ENCODE results near the gene FAM13A. TPM values are rescaled to one million over a fixed set of nuclear protein-coding genes. Genes with fewer than 3 reads are reported as not detected.
"Not testable (repeated sequence)": the region's sequence is repeated elsewhere in the genome, so short reads cannot be mapped to it uniquely, and the experiment has no call there.

The FAM13A gene
- total RNA-seq, 1 experiment from 2014 or later, result 39.0 TPM

DNA sequence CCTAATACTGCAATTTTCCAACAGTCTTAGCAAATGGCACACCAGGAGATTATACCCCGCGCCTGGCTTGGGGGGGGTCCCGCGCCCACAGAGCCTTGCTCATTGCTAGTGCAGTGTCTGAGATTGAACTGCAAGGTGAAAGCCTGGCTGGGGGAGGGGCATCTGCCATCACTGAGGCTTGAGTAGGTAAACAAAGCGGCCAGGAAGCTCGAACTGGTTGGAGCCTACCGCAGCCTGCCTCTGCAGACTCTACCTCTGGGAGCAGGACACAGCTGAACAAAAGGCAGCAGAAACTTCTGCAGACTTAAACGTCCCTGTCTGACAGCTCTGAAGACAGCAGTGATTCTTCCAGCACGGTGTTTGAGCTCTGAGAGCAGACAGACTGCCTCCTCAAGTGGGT is 186.6 kb downstream of the FAM13A start:
- in situ Hi-C loops (cut with HindIII; ENCODE audit: low sequenced_read_pairs), result no loop called here
- no peak for DNase-seq (ENCODE audit: low spot score)

DNA sequence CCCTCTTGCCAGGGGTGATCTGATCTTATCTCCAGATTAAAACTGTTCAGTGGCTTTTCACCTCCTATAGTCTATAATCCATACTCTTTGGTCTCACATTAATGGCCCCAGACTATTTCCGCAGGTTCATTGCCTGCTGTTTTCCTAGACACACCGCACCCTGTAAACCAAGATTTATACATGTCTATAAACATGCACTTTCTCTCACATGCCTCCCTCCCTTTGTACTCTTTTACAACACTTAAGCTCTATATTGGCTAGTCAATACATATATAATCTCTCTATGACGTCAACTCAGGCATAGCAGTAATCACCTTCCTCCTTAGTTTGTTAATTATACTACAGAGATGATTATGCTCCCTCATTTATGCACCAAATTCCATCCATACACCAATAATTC is 188.5 kb downstream of the FAM13A start:
- in situ Hi-C loops (cut with HindIII; ENCODE audit: low sequenced_read_pairs), result no loop called here
- no peak for DNase-seq (ENCODE audit: low spot score)

DNA sequence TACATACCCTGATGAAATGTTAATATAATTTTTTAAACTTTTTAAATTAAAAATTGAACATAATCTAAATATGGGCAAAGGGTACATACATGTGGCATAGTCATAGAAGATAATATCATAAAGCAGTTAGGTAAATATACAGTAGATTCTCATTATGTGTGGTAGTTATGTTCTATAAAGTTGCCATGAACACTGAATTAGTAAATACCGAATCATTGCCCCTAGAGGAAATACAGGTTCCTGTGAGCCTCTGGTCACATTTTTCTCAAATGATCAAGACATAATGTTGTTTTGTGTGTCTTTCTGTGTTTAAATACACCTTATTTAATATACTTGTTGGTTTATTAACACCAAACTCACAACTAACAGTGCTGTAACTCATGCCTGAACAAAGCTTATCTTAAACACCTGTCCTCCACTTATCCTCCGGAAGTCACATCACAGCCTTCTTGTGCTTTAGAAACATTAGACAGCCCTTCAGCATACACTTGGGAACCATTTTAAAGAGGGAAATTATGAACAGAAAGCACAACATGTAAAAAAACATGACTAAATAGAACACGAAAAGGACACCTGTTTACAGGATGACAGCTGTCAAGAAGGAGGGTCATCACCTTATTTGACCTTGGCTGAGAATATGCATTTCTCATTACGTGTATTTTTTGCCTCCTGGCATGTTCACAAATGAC is 190.0 kb downstream of the FAM13A start:
- no peak for DNase-seq (ENCODE audit: low spot score)
- in situ Hi-C loops (cut with HindIII; ENCODE audit: low sequenced_read_pairs), result no loop called here

DNA sequence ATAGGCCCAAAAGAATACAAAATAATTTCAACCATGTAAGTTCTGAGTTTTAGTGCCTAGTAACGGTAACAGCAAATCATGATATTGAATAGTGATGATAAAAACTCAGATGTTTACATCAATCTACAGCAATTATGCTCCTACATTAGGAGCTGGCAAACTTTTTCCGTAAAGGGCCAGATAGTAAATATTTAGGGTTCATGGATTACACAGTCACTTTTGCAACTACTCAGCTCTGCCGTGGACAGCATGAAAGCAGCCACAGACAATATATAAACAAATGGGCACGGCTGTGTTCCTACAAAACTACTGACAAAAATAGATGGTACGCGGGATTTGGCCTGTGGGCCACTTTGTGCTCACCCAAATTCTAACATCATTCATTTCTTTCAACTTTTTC is 191.5 kb downstream of the FAM13A start:
- in situ Hi-C loops (cut with HindIII; ENCODE audit: low sequenced_read_pairs), result no loop called here
- no peak for DNase-seq (ENCODE audit: low spot score)

DNA sequence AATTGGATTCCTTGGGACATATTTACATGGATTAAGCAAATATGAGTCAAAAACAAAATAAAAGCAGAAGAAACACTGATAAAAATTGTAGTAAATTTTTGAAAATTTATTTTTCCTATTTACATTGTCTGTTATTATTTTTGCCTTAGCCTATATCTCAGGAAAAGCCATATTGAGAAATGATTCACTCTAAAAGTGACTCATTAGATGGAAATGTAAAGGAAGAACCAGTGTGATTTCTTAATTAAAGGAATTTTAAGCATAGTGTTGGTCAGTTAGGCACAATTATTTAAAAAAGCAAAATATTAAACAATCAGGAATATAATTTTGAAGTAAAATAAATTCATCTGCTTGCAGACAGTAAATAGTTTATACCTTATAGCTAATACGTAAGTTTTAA is 191.9 kb downstream of the FAM13A start:
- in situ Hi-C loops (cut with HindIII; ENCODE audit: low sequenced_read_pairs), result no loop called here
- no peak for DNase-seq (ENCODE audit: low spot score)

DNA sequence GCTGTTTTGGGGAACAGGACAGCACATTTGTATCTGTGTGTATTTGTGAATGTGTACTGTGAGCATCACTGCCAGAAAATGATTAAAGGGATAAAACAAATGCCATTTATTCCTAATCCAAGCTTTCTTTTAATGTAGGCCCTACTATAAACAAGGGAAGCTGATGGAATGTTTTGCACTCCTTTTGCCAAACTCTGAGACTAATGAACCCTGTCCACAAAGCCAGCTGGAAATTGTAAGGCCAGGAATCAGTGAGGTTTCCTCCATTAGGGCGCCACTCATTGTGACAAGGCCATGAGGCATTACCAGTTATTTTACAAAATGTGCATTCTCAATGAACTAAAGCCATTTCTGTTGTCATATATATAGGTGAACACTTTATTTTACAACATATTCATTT is 196.4 kb downstream of the FAM13A start:
- DNase-seq (ENCODE audit: low spot score), result no peak
- in situ Hi-C loops (cut with HindIII; ENCODE audit: low sequenced_read_pairs), result no loop called here

DNA sequence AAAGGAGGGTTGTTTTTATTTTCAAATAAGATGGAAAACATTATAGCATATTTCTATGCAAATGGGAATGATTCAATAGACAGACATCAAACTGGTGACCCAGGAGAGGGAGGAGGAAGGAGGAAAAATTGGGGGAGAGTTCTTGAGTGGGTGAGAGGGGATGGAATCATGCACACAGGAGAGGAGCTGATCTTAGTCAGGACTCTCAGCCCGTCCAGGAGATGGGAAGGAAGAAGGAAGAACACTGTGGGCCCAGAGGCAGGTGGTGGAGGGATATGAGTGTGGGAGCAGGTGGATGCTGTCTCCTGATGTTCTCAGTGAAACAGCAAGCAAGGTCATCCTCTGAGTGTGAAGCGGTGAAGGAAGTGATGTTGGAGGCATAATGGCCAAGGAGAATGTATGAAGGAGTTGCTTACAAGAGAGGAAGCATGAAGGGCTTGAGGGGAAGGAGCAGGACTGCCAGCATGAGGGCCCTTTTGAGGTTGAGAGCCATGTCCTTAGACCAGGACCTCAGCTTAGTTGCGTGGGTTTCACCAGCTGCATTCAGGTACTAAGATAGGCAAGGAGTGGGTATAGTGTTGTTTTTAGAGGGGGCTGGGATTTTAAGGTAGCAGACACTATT is 197.7 kb downstream of the FAM13A start:
- in situ Hi-C loops (cut with HindIII; ENCODE audit: low sequenced_read_pairs), result no loop called here
- no peak for DNase-seq (ENCODE audit: low spot score)

DNA sequence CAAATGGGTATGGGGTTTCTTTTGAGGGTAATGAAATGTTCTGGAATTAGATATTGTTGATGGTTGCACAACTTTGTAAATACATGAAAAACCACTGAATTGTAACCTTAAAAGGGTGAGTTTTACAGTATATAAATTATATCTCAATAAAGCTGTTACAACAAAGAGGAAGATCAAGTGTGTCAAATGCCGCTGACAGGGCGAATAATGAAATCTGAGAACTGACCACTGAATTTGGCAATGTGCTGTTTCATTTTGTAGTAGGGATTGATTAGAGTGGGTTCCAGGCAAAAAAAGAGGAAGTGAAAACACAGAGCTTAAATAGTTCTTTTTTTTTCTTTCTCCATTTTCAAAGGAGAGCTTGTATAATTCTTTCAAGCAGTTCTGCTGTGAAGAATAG is 198.2 kb downstream of the FAM13A start:
- no peak for DNase-seq (ENCODE audit: low spot score)
- in situ Hi-C loops (cut with HindIII; ENCODE audit: low sequenced_read_pairs), result no loop called here

DNA sequence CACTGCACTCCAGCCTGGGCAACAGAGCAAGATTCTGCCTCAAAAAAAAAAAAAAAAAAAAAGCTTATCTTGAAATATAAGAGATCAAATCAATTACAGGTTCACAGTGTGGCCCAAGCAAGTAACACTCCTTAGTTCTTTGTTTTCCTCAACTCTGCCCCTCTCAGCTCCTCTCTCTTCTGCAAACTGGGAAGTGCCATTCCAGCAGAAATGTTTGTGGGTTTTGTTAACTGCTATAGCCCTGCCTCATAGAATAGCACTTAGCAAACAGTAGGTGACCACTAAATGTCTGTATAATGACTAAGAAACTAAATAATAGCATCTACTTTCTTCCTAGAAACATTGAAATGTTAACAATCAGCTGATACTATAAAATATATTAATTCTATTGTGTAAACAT is 199.4 kb downstream of the FAM13A start:
- in situ Hi-C loops (cut with HindIII; ENCODE audit: low sequenced_read_pairs), result no loop called here
- no peak for DNase-seq (ENCODE audit: low spot score)

DNA sequence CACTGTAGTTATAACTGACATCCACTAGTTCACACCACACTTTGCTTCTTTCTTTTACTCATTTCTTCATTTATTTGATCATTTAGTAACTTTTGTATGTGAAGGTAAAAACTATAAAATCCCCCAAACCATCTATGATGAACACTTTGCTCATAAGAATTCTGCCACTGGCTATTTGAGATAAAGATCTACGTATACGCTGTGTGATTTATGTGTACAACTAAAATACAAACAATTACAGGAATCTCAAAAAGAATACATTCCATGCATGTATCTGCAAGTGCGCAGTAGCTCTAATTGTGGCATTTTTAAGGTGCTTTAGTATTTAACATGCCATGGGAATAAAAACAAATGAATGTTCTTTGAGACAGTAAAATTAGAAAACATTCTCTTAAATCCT is 202.5 kb downstream of the FAM13A start:
- in situ Hi-C loops (cut with HindIII; ENCODE audit: low sequenced_read_pairs), result no loop called here
- no peak for DNase-seq (ENCODE audit: low spot score)

DNA sequence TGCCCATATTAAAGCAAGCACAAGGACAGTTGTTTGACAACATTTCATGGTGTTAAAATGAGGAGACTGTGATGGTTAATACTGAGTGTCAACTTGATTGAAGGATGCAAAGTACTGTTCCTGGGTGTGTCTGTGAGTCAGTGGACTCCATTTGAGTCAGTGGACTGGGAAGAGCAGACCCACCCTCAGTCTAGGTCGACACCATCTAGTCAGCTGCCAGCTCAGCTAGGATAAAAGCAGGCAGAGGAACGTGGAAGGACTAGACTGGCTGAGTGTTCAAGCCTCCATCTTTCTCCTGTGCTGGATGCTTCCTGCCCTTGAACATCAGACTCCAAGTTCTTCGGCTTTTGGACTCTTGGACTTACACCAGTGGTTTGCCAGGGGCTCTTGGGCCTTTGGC is 203.4 kb downstream of the FAM13A start:
- in situ Hi-C loops (cut with HindIII; ENCODE audit: low sequenced_read_pairs); DNase-seq (ENCODE audit: low spot score): not testable (repeated sequence)

DNA sequence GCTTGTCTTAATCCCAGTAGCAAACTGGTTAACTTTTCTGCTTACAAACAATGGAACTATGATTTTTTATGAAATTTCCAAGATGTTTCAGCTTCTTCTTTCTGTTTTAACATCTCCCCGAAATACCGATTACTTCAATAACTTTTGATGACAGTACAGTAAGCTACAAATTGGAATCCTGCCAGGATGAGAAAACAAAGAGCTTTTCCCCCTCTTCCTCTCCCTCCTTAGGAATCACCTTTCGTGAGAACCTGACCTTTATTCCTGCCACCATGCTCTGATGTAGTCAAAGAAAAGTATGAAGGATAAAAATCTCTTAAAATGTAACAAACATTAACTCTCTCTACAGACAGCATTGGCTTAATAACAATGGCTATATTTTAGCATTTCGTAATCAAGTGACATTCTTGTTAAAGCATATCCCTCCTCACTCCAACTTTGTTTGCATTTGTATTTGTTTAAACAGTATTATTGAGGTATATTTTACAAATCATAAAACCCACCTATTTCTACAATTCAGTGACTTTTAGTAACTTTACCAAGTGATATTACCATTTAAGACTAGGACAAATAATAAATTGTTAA is 210.7 kb downstream of the FAM13A start:
- no peak for DNase-seq (ENCODE audit: low spot score)
- in situ Hi-C loops (cut with HindIII; ENCODE audit: low sequenced_read_pairs), result no loop called here

DNA sequence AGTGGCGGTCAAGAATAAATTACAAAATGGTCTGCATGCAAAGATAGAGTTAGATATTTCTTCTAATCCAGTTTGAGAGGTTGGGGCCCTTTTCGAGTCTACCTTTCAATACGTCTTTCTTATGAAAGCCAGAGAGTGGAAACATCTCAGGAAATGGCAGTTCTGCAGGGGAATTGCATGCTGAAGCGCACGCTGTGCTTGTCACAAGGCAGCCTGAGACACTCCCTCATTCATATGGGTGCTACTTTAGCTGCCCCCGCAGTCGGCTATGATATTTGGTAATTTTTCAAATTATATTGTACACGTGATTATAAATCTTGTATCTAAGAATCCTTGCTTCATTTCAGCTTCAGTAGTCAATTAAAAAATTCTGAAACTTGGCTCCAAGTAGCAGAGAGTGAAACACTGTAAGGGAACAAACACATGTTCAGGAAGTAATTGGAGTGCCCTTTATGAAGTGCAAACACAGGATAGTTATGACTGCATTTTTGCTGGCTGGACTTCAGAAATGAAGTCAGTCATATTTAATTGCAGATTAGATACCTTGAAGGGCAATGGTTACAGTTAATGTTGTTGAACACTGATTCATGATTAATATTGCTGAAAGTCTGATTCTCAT is 213.8 kb downstream of the FAM13A start:
- in situ Hi-C loops (cut with HindIII; ENCODE audit: low sequenced_read_pairs), result no loop called here

DNA sequence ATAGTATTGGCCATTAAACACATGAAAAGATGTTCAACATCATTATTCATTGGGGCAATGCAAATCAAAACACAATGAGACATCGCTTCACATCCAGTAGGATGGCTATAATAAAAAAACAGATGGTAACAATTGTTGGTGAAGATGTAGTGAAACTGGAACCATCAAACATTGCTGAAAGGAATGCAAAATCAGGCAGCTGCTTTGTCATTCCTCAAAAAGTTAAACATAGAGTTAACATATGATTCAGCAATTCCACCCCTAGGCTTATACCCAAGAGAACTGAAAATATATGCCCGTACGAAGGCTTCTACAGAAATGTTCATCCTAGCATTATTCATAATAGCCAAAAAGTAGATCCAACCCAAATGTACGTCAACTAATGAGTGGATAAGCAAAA is 215.3 kb downstream of the FAM13A start:
- DNase-seq (ENCODE audit: low spot score), result no peak
- in situ Hi-C loops (cut with HindIII; ENCODE audit: low sequenced_read_pairs), result no loop called here

More for the DNA sequence above, 213.8 kb downstream of the FAM13A start:
- no peak for DNase-seq (ENCODE audit: low spot score)

DNA sequence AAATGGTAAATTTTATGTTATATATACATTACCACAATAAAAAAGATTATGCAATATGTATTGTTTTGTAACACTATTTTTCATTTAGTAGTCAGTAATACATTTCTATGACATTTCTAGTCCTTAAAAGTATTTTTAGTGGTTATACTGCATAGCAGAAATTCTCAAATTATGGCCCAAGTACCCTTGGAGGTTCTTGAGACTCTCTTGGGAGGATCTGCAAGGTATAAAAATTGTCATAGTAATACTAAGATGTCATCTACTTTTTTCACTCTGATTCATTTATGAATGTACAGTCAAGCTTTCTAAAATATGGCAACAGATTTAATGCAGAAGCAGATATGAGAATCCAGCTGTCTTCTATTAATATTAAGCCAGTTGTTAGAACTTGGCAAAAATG is 220.8 kb downstream of the FAM13A start:
- DNase-seq (ENCODE audit: low spot score), result no peak
- in situ Hi-C loops (cut with HindIII; ENCODE audit: low sequenced_read_pairs), result no loop called here

DNA sequence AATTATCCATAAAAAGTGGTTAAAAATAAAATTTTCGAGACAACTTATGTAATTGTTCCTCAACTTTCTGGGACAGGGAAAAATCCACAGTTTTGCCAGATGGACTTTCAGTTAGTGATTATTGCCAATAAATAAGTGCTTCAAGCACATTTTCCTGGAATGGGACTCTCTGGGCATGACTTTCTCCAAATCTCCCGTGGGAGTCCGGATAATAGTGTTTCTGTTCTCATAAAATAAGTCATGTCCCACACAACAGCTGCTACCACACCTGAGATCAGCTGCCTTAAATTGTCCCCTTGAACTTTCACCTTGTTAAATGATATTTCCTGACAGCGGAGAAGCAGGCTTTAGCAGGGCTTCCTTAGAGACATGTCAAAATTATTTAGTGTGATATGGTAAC is 226.0 kb downstream of the FAM13A start:
- no peak for DNase-seq (ENCODE audit: low spot score)
- in situ Hi-C loops (cut with HindIII; ENCODE audit: low sequenced_read_pairs), result no loop called here

DNA sequence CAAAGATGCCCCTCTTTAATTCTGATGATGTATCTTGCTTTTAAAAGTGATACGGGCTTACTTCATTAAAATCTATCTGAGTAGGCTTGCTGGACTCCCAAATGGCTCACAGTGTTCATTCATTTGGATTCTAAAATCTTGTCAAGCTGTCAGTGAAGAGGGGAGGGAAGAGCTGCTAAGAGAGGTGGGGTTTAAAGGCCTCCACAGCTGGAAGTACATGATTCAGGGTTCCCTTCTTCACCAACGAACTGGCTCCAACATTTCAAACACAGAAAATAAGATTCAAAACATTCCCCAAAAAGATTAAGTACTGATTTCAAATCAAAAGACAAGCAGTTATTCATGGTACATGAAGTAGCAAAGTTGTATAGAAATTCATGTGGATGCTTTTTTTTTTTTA is 226.4 kb downstream of the FAM13A start:
- DNase-seq (ENCODE audit: low spot score), result no peak
- in situ Hi-C loops (cut with HindIII; ENCODE audit: low sequenced_read_pairs), result no loop called here

DNA sequence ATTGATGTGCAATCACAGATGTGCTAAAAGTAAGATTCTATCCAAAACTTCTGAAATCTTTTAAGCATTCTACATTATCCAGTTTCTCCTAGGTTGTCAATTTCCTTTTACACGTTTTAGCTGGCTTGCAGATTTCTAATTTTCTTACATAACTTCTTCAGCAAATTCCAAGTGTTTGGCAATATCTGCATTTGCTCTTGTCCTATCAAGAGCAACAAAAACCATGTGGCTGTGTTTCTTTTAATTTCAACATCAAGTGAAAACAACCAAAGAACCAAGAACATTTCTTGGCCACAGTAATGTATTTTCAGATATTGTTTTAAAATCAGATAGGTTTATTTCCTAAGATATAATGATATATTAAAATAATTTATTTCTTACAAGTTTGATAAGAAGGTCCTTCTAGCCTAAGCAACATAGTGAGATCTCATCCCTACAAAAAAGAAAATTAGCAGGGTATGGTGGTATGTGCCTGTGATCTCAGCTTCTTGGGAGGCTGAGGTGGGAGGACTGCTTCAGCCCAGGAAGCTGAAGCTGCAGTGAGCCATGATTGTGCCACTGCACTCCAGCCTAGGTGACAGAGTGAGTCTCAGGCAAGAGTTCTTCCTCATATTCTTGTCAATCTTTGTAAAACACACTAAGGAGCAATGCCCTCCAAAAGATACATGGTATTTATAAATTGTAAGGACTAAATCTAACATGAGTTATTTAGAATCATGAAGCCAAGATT is 228.0 kb downstream of the FAM13A start:
- no peak for DNase-seq (ENCODE audit: low spot score)
- in situ Hi-C loops (cut with HindIII; ENCODE audit: low sequenced_read_pairs), result no loop called here

DNA sequence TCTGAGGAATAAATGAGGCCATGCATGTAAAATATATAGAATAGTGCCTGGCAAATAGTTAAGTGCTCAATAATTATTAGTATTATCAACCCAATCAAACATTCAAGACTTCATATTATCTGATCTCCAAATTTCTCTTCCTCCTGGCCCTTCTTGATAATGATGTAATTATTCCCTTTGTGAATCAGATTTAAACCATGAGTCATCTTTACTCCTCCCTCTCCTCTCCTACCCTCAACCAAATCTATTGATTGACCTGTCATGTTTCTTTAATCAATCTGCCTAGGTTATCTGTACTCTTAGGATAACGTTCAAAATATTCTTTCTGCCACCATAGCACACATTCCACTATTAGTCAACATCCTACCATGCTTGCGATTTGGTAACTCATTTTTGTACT is 229.5 kb downstream of the FAM13A start:
- DNase-seq (ENCODE audit: low spot score), result no peak
- in situ Hi-C loops (cut with HindIII; ENCODE audit: low sequenced_read_pairs), result no loop called here

DNA sequence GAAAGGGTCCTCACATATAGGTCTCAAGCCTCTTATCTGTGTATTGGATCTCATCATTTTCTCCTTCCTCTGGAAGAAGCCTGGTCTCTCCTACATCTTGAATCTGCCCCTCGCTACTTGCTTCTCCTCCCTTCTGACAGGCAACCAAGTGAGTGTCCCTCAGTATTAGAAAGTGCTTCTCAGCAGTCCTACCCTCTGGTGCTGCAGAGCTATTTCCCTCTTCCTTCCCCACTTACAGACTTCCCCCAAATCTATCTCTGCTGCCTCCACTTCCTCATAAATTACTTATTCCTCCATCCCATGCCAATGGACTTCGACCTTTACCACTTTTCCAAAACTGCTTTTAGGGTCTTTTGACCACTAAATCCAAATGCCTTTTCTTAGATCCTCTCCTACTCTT is 230.2 kb downstream of the FAM13A start:
- no peak for DNase-seq (ENCODE audit: low spot score)
- in situ Hi-C loops (cut with HindIII; ENCODE audit: low sequenced_read_pairs), result no loop called here

Data from G401 (cell line).